NCI-H2081 (cell line): Measurements from ENCODE around the gene ALG9.
A peak's percentile ranks its signal among the peaks of the same experiment; 100 is the strongest.

Experiments
- DNase-seq, 2 experiments: peaks; one replicate each; lab custom pipeline; 2025; lab: John Stamatoyannopoulos, UW

ALG9 gene

DNA sequence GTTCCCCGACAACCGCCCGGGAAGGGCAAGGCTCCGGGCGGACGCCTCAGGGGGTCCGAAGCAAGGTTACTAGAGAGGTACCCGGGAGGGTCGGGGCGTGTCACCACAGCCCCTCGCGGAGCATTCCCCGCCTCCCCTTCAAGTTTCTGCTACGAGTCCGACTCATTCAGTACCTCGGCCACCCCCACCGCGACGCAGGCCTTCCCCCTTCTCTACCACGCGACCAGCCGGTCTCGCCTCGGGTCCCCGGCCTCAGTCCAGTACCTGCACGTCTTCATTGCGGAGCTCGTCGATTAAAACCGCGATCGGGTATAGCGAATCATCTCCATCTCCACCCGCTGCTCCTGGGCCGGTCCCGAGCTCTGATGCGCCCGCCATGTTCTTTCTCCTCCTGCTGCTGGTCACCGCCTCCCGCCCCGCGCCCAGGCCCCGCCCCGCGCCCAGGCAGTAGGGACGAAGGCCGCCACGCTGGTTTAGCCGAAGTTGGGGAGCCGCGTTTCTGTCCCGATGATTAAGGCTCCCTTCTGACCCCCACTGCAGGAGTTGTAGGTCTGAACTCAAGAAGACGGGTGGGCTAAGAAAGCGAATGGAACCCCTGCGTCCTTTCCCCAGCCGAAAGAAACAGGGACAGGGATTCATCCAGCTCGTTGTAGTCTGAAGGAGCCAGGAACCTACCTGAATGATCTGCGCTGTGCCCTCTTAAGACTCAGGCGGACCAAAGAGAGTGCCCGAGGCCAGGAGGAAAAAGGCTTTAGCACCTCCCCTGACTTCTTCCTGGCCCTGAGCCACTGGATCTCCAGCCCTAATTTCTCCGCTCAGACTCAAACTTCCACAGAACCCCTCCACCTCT lies 105.2 kb downstream of the ALG9 start, which contains the start of gene PPP2R1B:
Gene PPP2R1B, minus strand, starts transcription at position 406 of the 850 bp plus-strand sequence. Its CDS starts 28 bp downstream, at position 378.
- DNase-seq: peak; percentile 71 to 72

DNA sequence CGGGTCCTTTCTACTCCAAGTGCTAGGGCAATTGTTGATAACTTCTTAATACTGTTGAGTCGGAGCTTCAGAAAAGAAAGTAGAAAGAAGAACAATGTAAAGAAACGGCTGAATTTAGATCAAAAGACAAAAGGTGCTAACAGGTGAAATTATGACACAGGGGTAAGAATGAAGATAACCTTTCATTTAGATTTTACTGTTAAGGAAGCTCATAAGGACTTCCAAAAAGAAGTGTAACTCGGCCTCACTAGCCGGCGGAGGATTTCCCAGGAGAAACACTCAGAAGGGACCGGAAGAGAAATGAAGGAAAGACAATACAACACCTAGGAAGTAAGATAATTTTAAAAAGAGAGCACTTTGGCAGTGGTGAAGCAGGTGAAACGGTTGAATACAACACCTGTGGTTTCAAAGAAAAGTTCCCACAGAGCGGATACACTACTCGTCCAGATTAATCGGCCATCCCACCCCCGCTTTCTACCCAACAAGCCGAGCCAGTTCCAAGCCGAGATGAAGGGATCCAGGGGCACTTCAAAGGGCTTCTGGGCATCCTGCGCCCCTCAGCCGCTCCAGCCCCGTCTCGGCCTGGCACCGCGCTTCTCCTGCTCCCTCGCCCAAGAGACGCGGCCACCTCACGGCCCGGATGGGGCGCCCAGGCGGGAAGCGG lies 105.9 kb downstream of the ALG9 start:
- peak in 1 of 2 experiments; percentile 67 for DNase-seq

DNA sequence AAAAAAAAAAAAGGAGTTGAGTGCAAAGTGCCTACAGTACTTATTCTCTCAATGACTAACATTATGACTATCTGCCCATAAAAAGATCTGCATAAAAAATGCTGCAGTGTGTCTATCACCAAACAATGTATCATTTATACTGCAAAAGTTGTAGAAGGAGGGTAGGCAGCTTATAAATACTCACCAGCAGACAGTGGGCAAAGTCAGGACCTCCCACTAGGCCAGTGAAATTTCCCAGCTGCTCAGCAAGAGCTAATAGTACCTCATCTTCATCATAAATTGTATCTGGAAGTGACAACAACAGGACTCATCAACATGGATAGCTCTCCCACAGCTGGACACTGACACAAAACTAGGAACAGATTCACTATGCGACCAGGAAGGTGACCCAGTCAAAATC lies 106.8 kb downstream of the ALG9 start:
- DNase-seq: no peak

DNA sequence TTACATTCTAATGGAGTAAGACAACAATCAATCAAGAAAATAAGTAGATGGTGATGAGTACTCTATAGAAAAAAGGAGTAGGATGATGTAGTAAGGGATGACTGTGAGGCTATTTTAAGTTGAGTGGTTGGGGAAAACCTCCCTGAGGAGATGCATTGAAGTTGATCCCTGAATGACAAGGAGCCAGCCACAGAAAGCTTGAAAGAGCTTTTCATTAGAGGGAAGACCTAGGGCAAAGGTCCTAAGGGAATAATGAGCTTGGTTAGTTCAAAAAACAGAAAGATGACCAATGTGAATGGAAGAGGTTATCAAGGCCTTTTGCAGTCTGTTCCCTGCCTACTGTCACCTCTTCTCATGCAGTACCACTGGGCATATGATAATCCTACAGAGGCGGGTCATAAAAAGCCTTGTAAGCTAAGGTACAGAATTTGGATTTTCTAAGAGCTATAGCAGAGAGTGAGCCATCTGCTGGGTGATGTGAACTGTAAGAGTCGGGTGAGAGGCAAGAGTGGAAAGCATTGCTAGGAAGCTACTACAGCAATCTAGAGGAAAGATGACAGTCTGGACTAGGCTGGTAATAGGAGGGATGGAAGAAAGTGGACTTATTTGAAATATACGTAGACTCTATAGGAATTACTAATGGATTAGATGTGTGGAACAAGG lies 108.3 kb downstream of the ALG9 start:
- DNase-seq: no peak

DNA sequence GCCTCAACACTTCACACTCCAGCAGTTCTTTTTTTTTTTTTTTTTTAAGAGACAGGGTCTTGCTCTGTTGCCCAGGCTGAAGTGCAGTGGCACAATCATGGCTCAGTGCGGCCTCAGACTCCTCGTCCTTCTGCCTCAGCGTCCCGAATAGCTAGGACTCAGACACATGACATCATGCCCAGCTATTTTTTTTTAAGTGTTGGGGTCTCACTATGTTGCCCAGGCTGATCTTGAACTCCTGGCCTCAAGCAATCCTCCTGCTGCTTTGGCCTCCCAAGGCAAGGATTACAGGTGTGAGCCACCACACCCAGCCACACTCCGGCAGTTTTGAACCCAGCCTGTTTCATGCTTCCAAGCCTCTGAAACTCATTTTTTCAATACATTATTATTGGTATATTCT lies 108.9 kb downstream of the ALG9 start:
- DNase-seq: no peak

DNA sequence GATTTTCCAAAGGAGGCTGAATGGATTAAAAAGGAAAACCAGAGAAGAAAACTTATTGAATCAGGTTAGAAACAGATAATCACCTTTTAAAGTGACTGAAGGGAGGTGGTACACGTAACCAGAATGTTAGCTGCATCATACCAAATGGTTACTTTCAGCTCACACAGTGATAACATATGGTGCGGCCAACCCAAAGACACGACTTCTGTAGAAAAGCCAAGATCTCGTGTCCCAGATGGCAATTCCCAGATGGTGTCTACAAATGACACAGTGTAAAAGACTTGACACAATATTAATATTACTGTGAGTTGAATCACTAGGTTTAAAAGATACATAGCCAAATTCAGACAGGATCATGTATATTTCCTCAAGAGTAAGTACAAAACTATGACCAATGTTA lies 110.3 kb downstream of the ALG9 start:
- DNase-seq: no peak

DNA sequence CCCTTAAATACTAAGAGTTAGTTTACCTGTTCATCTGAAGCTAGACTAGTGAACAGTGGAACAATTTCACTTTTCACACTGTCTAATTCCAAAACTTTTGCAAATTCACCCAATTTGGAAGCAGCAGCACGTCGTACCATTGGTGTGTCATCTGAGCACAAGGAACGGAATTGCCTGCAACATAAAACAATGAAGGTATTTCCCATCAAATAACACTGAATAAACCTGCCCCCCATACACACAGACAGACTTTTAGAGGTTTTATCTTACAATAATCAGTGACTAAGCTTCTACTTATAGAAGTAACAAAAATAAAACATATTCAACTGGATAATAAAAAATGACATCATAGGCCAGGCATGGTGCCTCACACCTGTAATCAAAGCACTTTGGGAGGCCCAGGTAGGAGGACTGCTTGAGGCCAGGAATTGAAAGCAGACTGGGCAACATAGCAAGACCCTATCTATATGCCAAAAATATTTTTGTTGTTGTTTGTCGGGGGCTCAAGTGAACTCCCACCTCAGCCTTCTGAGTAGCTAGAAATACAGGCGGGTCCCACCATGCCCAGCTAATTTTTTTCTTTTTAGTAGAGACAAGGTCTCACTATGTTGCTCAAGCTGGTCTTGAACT lies 111.5 kb downstream of the ALG9 start:
- DNase-seq: no peak

DNA sequence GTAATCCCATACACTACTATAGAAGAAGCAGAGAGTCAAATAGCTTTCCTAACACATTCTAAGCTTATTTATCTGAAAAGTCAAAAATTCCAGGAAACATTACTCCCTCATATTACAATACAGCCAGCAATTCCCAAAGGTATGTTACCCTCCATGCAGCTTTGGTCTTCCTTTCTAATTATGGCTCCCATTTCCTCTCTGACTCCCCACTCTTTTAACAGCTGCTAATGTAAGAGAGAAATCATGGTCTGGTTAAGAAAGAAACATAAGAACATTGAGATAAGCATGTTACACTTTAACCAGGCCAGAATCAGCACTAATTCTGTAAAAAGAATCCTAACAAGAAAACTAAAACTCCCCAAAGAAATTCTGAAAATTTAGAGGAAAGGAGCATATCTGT lies 112.0 kb downstream of the ALG9 start:
- DNase-seq: no peak

DNA sequence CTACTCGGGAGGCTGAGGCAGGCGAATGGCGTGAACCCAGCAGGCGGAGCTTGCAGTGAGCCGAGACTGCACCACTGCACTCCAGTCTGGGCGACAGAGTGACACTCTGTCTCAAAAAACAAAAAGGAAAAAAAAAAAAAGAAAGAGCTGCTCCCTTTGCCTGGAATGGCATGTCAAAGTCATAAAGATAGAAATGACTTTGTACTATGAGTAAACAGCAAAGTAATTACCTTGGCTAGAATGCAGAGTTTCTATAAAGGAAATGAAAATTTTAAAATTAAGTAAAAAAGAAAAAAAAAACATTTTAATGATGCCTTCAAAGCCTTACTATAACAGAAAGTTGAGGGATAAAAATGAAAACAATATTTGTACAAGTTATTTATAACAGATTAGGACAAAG lies 115.3 kb downstream of the ALG9 start:
- DNase-seq: no peak

DNA sequence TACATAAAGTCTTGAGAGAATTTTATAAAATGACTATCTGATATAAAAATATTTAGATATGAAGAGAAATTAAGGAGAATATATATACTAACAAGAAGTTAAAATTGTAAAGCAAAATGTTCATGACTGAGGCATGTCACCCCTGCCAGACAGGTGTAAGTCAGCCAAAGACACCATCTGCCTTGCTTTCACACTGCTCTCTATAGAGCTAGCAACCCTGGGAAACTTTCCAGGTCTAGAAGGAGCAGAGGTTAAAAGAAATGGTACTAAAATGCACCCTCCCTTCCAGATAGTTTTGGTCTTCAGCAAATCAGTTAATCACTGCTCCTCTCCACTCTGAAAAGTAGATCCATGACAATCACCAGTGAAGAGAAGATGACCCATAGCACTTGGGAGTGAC lies 121.7 kb downstream of the ALG9 start:
- no peak for DNase-seq

DNA sequence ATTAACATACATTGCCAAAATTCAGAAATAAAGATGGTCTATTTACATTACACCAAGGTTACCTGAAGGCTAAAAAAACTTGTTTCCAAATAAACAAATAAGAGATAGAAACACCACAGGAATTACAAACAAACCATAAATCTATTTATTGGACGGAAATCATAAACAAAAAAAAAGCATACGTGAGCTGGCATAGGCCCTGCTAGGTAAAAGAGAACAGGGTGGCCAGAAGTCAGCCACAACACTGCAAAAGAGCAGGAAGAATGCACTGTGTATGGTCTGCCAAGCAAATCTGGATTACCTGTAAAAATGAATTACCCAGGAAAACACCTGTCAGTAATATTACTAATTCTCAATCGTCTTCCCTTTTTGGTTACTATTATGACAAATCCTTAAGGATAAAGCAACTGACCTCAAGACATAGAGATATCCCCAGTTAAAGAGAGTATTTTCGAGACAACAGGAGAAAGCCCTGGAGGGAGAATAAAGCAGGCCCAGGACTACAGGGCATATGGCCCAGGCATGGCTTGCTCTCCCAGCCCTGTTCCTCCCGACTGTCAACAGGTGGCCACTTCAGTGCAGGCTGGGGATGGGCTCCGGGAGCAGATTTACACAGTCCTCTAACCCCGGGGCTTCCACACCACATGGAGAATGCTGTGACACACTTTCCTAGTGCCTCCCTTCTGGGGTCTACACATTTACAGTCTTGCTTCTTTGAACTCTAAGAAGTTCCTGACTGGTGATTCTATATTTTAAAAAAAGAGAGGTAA lies 123.2 kb downstream of the ALG9 start:
- DNase-seq: no peak

DNA sequence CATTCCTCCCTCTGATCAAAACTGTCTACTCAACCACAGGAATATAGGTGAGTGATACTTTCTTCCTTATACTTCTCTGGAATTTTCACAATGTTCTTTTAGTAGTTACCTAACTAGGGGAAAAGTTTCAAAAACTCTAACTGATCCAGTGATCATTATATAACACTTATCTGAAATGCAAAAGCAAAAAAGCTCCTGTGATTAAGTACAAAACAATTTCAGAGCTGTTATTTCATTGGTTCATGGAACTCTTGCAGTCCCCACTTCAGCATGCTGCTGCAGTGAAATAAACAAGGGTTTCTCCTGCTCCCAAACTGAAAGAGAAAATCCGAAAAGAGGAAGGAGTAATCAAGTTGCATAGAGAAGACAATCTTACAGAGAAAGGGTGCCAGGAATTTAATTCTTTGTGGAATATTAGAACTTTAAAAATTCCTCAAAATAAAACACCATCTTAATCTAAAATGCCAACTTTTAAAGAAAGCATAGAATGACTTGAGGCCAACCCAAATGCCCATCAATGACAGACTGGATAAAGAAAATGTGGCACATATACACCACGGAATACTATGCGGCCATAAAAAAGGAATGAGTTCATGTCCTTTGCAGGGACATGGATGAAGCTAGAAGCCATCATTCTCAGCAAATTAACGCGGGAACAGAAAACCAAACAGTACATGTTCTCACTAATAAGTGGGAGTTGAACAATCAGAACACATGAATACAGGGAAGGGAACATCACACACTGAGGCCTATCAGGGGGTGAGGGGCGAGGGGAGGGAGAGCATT lies 125.5 kb downstream of the ALG9 start:
- no peak for DNase-seq

DNA sequence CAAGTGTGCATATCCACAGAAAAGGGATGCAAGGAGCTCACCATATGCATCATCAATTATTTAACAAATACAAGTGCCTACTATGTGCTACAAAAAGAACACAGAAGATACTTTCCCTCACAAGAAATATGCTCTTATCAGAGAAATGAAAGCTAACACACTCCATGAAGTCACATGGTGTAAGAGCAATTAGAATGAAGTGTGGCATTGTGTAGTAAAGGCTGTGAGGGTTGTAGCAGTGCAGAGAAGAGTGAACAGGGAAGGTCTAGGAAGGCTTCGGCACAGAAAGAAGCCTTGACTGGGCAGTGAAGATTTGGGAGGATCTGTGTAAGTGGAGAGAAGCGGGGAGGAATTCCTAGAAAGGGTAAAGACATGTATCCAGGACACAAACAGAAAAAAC lies 127.7 kb downstream of the ALG9 start:
- no peak for DNase-seq

DNA sequence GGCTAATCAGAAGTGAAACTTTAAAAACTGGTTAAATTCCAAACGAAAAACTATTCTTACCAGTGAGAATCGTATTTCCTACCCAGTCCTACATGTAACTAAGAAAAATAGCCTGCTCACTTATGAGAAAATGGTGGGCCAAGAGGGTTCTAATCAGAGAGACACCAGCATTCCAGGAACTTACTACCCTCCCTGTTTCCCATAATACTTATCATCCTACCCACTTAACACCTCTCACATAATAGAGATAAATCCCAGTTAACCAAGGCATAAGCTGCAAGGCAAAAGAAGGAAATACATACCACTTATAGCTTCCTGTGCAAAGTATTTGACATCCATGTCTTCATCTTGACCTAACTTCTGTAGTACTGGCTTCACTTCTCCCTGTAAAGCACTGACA lies 129.6 kb downstream of the ALG9 start:
- no peak for DNase-seq

DNA sequence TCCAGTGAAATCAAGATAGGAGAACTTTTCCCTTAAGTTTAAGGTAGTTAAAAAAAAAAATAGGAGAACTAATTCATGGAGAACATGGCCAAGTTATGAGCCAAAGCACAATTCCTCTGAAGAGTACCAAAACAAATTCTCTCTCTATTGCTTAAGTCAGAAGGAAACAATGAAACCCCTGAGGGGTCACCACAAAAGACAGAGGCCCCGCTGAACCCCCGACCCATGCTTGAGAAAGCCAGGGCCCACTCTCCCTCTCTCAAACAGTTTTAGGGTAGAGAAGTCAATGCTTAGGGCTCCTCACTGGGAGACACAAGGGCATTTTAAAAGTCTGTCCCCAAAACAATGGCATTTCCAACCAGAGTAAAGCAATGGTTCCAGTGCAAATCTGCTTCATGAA lies 132.1 kb downstream of the ALG9 start:
- no peak for DNase-seq

DNA sequence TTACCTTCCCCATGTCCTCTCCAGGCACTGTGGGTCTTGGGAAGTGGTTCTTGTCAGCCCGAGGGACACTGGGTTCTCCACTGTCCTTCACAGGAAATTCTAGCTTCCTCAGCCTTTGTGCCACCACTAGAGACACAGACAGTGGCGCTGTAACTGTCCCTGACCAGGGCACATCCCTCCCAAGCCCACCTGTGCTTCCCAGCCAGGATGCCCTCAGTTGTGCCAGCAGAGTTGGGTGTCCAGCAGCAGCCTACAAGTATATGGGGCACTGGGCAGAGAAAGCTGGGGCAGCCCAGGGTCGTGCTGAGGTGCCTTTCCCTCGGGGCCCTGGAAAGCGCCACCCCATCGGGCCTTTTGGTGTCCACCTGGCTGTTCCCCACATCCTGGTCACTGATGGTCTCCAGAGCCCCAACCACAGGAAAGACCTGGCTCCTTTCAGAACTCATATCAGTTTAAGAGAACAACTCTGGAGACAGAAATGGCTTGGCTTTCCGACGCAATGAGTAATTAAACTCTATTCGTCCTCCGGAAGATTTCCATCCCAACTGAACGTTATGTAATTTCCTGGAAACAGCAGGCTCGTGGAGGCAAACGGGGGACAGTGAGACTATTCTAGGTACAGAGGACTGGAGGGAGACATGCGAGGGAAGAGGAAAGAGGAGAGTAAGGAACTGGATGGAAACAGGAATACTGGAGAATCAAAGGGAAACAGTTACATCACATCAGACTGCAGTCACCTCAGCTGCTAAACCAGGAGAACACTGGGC lies 133.8 kb downstream of the ALG9 start:
- no peak for DNase-seq

DNA sequence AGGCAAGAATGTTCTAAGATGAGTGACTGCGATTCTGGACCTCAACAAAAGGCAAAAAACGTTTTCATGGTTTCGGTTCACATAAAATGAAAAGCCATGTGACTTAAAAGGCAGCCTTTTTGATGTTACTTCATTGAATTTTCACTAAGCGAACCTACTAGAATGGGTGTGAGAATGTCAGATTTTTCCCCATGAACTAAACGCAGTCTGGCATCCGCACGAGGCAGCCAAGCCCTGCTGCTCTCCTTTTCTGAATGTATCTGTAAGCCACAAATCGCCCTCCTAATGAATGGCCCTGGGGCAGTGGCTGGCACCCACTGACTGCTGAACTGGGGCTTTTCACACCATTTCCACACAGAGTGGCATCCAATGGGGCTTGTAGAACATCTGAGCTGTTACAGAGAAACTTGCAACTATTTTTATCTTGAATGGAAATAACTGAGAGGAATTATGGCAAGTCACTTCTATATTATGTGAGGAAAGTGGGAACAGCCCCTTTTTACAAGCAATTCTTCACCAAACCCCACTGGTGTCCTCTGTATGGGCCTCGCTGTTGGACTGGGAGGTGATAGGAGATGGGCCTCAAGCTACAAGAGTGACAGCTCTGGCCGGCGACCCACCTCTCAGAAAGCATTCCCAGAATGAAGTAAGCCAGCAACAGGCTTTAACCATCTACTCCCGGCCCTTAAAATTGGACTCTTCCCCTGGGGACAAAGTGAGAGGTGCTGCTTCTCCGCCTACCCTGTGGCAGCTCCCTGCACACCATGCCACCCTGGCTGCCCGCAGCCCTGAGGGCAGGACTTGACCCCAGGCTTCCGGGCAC lies 134.5 kb downstream of the ALG9 start:
- no peak for DNase-seq
